Non-pigmented ciliary epithelial cell (primary cell): ENCODE measurements around the gene SFRP2.

Experiments used
- DNase-seq: peaks from one replicate; pipeline ENCODE4 v3.0.0-alpha.2; 2010; ENCODE audit warnings: low read depth

Gene SFRP2

GRCh38 chr4:153798420-153798819 is 9.5 kb upstream of the SFRP2 start:
- DNase-seq, result no peak

- DNase-seq, result no peak
Observed at GRCh38 chr4:153794006-153794405, 5.1 kb upstream of the SFRP2 start.

GRCh38 chr4:153792618-153793247 is 3.9 kb upstream of the SFRP2 start:
- no peak for DNase-seq

- DNase-seq, result no peak
Observed at GRCh38 chr4:153791746-153792617, 3.1 kb upstream of the SFRP2 start.

- DNase-seq, result no peak
Observed at GRCh38 chr4:153790962-153791551, 2.2 kb upstream of the SFRP2 start.

- DNase-seq, result no peak
Observed at GRCh38 chr4:153790500-153790865, 1.6 kb upstream of the SFRP2 start.

- DNase-seq, result no peak
Observed at GRCh38 chr4:153789741-153790499, 1.0 kb upstream of the SFRP2 start.

GRCh38 chr4:153788051-153788412 is 851 bp downstream of the SFRP2 start:
- no peak for DNase-seq

GRCh38 chr4:153787575-153787974 is 1.3 kb downstream of the SFRP2 start:
- no peak for DNase-seq

- DNase-seq, result no peak
Observed at GRCh38 chr4:153787061-153787560, 1.8 kb downstream of the SFRP2 start.

- DNase-seq, result no peak
Observed at GRCh38 chr4:153785910-153786721, 2.8 kb downstream of the SFRP2 start.

- no peak for DNase-seq
Observed at GRCh38 chr4:153784166-153784699, 4.7 kb downstream of the SFRP2 start.

- no peak for DNase-seq
Observed at GRCh38 chr4:153782581-153782980, 6.3 kb downstream of the SFRP2 start.

GRCh38 chr4:153781717-153782416 is 7.0 kb downstream of the SFRP2 start:
- no peak for DNase-seq

- DNase-seq, result no peak
Observed at GRCh38 chr4:153781280-153781679, 7.6 kb downstream of the SFRP2 start.

GRCh38 chr4:153780876-153781275 is 8.0 kb downstream of the SFRP2 start:
- DNase-seq, result no peak

- DNase-seq, result no peak
Observed at GRCh38 chr4:153780221-153780620, 8.7 kb downstream of the SFRP2 start.

GRCh38 chr4:153778383-153778782 is 10.5 kb downstream of the SFRP2 start:
- no peak for DNase-seq

- DNase-seq, result no peak
Observed at GRCh38 chr4:153777421-153777820, 11.5 kb downstream of the SFRP2 start.

- DNase-seq, result no peak
Observed at GRCh38 chr4:153776601-153777000, 12.3 kb downstream of the SFRP2 start.
